ENCODE measurements around the gene DOCK3.
"Not testable (repeated sequence)": the region's sequence is repeated elsewhere in the genome, so short reads cannot be mapped to it uniquely, and the experiment has no call there.

DOCK3 gene

DNA sequence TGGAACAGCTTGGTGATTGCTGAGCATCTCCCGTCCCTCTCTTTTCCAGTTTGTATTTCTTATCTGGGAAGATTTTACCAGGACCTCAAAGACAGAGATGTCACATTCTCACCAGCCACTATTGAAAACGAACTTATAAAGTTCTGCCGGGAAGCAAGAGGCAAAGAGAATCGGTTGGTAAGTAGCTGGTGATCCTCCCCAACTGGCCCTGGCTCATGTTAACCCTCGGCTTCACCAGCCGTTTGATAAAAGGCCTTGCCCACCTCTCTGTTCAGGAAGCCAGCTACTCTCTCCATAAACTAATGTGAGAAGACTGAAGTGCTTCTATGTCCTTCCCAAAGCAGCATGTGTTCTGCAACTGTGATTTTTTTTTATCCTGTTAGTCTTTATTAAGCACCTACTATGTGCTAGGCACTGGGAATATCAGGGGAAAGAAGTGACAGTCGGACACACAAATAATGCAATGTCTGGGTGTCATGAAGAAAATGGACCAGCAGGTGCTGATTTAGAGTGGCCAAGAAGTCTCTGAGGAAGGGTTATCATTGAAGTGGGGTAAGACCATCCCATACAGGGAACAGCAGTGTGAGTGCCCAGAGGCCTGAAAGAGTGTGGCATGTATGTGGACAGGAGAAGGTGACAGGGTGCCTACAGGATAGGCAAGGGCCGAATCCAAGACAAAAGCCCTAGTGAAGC, 711.6 kb downstream of the DOCK3 start:
- DNase-seq (ENCODE audit: low read depth): no peak

DNA sequence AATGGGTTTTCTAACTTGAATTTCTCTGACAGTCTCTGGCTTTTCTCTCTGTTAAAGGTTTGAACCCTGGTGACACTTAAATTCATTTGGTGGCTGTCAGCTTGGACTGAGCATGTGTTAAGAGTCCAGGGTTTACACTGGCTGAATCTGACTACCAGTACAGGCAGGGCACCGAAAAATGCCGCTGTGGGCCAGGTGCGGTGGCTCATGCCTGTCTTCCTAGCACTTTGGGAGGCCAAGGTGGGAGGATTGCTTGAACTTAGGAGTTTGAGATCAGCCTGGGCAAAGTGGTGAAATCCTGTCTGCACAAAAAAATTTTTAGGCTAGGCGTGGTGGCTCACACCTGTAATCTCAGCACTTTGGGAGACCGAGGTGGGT, 712.1 kb downstream of the DOCK3 start:
- no peak for DNase-seq (ENCODE audit: low read depth)

DNA sequence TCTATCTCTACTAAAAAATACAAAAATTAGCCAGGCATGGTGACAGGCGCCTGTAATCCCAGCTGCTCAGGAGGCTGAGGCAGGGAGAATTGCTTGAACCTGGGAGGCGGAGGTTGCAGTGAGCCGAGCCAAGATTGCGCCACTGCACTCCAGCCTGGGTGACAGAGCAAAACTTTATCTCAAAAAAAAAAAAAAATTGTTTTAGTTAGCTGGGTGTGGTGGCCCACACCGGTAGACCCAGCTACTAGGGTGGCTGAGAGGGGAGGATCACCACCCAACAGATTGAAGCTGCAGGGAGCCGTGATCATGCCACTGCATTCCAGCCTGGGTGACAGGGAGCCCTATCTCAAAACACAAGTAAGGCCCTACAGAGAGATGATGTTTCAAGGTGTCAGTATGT, 712.6 kb downstream of the DOCK3 start:
- DNase-seq (ENCODE audit: low read depth): not testable (repeated sequence)

DNA sequence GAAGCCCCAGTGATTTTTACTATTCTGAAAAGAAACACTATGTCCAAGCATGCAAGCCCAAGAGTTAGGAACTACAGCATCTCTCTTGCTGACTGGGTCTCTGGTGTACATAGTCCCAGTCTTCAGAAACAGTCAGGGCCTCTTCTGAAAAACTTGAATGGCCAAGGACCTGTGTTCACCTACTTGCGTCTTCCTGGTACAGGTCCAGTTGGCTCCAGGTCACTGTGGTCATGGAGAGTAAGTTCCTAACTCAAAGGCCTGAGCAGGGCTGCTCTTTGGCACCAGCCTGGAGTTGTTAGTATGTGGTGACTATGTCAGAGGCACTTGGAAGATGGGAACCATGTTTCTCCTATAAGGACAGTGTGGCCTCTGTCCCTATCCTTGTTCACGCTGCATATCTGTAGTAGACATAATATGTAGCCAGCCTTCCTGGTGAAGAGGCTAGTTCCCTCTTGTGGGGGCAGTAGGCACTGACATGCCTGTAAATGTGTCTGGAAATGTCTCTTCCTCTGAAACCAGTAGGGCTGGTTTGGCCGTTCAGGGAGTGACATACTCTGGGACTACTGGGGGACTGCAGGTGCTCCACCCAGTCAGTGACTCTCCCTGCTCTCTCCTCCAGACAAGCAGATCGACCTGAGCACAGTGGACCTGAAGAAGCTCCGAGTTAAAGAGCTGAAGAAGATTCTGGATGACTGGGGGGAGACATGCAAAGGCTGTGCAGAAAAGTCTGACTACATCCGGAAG, 713.7 kb downstream of the DOCK3 start:
- DNase-seq (ENCODE audit: low read depth): no peak

DNA sequence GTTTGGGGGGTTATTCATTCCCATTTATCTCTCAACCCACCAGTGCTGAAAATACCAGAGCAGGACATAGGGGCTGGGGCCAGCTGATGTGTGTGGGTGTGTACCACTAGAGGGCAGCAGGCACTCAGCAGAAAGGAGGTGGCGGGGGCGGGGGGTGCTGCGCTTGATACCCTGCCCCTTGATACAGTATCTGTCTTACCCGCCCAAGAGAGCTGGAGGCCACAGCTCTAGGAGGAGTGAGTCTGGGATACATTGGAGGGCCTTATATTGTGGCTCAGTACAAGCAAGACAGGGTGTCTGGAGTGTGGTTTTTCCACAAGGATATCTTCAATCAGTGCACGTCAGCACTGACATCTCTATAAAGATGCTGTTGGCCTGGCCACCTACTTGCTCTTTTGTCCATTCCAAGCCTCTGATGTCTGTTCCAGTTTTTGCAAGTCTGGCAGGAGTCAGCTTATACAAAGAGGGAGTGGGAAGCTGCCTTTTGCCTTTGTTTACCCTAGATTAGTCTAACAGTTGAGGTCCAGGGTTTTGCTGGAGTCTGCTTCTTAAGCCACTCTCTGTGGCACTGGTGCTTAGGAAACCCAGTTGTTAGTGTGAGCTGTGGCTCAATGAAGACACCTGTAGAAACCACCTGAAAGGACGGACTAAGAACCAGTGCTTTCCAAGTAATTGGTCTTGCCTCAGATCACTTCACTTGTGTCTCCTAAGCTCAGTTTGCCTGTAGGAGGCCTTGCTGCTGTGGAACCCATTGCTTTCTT, 714.9 kb downstream of the DOCK3 start:
- DNase-seq (ENCODE audit: low read depth): peak; percentile 36

DNA sequence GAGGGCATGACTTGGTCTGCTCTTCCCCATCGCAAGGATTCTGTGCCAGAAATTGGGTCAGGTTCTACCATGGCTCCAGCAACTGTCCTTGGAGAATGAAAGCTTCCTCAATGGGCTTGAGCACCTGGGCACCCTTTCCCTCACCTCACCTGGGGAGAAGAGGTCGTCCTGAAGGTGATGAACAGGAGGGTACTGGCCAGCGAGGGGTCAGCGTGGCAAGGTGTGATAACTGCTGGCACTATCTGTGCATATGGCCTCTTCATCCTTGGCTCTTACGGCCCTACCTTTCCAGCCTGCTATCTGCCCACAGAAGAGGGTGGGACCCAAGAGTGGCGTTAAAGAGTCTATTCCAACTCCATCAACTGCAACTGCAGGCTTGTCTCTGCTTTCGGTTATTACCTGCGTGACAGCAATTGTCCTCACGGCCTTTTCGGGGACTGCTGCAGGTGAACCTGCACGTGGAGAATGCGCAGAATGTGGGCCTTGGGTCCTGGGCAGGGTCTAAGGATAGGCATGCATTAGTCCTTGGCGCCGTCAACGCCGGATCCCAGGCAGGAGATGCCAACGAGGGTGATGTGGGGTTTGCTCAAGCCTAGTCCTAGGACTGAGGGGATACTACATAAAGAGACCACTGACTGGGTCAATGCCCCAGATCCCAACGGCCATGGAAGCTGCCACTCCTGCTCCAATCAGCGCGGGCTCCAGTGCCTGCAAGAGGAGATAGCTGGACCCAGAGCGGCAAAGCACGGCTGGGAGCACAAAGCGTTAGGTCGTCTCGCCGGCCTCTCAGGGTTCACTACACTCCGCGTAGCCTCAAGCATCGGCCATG, 715.7 kb downstream of the DOCK3 start:
- DNase-seq (ENCODE audit: low read depth): no peak

DNA sequence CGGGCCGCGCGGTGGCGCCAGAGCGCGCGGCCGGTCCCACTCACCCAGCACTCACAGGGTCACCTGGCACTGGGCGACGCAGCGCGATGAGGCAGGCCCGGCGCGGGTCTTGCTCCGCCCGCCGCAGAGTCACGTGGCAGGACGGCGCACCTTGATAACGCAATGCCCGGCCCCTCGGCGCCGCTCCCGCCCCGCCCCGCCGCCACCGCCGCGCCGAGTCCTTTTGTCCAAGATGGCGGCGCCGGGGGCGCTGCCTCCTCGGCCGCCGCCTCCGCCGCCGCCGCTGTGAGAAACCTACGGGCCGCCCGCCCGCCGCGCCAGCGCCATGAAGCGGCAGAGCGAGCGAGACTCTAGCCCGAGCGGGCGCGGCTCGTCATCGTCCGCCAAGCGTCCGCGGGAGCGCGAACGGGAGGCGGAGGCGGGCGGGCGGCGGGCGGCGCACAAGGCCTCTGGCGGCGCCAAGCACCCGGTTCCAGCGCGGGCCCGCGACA, 716.4 kb downstream of the DOCK3 start, which contains the start of gene RBM15B:
TSS of gene RBM15B (plus strand) at position 211 of the 491 bp plus-strand sequence. CDS start at position 326, 115 bp downstream.
- peak; percentile 95 for DNase-seq (ENCODE audit: low read depth)

DNA sequence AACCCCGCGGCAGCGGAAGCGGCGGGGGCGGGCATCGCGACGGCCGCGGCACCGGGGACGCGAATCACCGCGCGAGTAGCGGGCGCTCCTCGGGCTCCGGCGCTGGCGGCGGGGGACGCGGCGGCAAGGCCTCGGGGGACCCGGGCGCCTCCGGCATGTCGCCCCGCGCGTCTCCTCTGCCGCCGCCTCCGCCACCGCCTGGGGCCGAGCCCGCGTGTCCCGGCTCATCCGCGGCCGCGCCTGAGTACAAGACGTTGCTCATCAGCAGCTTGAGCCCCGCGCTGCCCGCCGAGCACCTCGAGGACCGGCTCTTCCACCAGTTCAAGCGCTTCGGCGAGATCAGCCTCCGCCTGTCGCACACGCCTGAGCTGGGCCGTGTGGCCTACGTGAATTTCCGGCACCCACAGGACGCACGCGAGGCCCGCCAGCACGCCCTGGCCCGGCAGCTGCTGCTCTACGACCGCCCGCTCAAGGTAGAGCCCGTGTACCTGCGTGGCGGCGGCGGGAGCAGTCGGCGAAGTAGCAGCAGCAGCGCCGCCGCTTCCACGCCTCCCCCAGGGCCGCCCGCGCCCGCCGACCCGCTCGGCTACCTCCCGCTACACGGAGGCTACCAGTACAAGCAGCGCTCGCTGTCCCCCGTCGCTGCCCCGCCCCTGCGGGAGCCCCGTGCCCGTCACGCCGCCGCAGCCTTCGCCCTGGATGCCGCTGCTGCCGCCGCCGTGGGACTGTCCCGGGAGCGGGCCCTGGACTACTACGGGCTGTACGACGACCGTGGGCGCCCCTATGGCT, 717.0 kb downstream of the DOCK3 start:
- DNase-seq (ENCODE audit: low read depth): no peak

DNA sequence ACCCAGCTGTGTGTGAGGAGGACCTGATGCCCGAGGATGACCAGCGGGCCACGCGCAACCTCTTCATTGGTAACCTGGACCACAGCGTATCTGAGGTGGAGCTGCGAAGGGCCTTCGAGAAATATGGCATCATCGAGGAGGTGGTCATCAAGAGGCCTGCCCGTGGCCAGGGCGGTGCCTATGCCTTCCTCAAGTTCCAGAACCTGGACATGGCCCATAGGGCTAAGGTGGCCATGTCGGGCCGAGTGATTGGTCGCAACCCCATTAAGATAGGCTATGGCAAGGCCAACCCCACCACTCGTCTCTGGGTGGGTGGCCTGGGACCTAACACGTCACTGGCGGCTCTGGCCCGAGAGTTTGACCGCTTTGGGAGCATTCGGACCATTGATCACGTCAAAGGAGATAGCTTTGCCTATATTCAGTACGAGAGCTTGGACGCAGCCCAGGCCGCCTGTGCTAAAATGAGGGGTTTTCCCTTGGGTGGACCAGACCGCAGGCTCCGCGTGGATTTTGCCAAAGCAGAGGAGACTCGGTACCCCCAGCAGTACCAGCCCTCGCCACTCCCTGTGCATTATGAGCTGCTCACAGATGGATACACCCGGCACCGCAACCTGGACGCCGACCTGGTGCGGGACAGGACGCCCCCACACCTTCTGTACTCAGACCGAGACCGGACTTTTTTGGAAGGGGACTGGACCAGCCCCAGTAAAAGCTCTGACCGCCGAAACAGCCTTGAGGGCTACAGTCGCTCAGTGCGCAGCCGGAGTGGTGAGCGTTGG, 717.8 kb downstream of the DOCK3 start:
- no peak for DNase-seq (ENCODE audit: low read depth)

DNA sequence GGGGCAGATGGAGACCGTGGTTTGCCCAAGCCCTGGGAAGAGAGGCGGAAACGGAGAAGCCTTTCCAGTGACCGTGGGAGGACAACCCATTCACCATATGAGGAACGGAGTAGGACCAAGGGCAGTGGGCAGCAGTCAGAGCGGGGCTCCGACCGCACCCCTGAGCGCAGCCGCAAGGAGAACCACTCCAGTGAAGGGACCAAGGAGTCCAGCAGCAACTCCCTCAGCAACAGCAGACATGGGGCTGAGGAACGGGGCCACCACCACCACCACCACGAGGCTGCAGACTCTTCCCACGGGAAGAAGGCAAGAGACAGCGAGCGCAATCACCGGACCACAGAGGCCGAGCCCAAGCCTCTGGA, 718.4 kb downstream of the DOCK3 start:
- no peak for DNase-seq (ENCODE audit: low read depth)

DNA sequence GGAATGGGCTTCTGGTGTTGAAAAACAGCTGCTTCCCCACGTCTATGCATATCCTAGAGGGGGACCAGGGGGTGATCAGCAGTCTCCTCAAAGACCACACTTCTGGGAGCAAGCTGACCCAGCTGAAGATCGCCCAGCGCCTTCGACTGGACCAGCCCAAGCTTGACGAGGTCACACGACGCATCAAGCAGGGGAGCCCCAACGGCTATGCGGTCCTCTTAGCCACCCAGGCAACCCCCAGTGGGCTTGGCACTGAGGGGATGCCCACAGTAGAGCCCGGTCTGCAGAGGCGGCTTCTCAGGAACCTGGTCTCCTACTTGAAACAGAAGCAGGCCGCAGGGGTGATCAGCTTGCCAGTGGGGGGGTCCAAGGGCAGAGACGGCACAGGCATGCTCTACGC, 718.8 kb downstream of the DOCK3 start:
- no peak for DNase-seq (ENCODE audit: low read depth)

DNA sequence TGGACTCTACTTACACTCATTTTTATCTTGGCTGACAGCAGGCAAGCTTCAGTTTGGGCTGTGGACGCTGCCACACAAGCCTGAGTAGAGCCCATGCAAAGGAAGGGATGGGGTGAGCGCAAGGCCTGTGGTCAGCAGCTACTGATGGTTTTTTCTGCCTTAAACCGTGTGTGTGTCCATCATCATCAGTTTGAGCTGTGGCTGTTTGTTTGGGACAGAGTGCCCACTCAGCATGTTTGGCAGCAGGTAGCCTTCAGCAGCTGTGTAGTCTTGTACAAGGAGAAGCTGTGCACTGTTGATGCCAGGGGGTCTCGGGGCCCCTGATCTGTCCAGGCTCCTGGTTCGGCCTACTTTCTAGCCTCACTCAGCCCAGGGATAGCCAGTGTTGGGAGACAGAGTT, 719.8 kb downstream of the DOCK3 start:
- DNase-seq (ENCODE audit: low read depth): no peak

DNA sequence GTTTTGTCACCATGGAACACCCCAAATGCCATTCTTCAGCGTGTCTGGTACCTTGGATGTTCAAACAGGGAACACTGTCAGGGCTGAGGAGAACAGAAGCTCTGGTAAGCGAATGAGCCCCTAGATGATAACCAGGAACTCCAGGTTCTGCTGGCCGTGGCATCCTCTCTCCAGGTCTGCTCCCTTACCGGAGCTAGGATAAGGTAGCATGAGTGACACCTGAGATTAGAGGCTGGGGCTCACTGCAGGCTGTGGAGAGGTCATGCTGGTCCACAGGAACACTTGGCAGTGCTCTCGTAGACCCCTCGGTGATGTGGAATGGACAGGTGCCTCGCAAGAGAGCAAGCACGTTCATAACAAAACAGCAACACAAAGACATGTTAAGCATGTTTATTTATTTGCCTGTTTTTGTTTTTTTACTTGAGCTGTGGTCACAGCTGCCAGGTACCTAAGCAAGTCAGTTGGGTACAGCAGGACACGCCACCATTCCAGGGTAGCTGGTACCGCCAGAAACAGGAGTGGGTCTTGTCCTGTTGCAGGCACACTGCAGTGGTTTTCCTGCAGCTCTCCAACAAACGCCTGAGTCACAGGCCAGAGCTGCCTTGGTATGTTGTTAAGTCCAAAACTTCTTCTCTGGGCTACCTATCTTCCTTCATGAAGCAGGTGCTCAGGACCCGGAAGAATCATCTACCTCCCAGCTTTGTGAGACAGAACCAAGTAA, 720.9 kb downstream of the DOCK3 start:
- DNase-seq (ENCODE audit: low read depth): no peak

DNA sequence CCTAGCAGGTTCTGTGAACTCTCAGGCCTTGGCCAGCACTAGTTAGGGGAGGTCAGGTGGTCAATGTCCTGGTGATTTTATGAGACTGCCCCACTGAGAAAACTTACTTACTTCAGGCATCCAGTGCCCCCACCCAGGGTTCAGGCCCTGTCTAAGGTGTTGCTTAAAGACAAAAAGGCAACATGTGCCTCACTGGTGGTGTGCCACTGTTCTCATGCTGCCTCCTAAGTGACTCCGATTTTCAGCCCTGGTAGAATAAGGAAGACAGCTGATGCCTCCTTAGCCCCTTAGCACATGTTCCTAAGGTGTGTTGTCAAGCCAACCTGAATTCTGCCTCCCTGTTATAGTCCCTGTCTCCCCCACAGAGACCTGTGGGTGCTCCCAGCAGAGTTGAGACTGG, 721.7 kb downstream of the DOCK3 start:
- no peak for DNase-seq (ENCODE audit: low read depth)

DNA sequence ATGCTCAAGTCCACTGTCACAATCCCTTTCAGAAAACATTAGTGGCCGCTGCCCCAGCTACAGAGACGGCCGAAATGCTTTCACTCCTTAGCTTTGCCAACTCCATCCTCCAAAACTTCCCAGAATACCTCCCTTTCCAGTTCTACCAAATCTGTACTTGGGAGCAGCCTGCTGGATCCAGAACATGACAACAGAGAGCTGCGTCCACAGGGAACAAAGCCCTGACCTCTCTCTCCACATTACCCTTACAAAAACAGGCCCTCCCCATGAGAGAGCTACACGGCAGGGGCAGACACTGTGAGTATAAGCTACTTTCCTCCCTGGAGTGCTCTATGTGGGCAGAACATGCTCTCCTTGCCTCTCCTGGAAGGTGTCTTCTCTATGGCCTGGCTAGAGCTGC, 722.7 kb downstream of the DOCK3 start:
- DNase-seq (ENCODE audit: low read depth): no peak

DNA sequence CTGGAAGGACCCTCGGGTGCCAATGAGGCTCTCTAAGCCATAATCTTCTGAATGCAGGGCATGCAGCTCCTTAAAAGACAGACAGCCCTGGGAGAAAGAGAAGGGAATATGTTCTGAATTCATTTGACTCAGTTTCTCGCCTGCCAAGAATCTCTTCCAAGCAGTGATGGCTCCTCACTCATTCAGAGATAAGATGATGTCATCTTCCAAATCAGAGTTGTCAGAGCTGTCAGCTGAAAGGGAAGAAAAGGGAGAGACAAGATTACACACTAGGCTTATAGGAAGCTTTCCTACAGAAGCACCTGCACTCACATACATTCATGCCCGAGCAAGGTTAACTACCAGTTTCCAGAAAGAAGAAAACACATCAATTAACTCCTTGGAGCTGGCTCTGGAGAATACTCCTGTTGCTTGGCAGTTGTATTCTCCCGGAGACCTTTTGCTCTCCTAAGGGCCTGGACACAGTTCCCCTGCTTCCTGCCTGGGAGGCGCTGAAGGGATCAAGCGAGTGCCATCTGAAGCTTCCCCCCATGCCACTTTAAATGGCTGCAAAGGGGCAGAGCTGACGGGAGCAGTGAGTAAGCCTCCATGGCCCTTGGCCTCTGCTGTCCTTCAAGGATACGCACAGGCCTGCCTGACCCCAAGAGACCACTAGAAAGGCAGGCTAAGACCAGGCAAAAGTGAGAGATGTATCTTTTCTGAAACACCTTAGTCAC, 724.0 kb downstream of the DOCK3 start:
- no peak for DNase-seq (ENCODE audit: low read depth)

DNA sequence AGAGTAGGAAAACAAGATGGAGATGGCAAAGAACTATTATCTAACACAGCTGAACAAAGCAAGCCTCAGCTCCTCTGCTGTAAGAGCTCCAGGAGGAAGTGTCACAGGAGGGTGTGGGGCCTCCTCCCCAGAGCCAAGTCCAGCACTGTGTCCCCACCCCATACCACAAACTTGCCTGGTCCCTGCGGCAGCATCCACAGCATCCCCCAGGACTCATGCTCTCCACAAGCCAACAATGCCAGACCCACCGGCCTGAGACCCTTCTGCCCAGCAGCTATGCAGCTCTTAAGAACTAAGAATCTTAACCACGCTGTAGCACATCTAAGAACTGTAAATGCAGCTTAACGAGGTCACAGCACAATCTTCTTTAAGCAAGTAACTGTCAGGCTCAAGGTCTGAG, 725.4 kb downstream of the DOCK3 start:
- DNase-seq (ENCODE audit: low read depth): no peak

DNA sequence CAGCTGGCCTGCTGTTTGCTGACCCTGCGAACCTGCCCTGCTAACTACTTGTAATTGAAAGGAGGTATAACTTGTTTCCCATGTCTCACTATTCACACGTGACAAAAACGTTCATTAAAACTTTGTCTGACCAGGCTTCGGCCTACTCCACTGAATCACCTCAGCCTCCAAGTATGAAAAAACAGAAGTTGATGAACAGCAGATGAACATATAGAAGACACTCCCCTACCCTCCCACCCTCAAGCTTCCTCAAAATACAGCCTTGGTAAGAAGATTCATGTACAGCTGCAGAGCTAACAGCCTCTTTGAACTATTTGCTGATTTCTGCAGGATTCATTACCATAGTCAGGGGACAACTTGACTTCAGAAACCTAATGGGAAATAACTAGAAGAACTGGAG, 727.0 kb downstream of the DOCK3 start:
- no peak for DNase-seq (ENCODE audit: low read depth)

DNA sequence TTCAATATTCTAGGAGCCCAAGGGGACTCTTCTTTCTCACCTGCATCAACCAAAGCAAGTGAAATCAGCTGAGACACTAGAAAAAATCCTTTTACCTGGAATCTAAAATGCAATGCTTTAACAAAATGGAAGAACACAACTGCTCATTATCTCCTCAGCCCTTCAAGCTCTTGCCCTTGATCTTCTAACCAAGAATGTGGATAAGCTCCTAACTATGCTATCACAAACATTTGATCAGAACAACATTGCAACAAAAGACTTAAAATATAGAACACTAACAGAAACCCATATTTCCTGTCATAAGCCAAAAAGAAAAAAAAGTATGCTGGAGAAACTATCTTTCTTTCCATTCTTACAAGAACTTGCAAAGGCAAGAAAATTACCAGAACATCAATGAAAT, 728.9 kb downstream of the DOCK3 start:
- DNase-seq (ENCODE audit: low read depth): no peak

Measured in stimulated activated CD8-positive, alpha-beta memory T cell treated with anti-CD3 and anti-CD28 coated beads, Interleukin-12 subunit alpha, Interleukin-12 subunit beta, amount 100 ng/mL, for 1 hour (primary cell).